Progenitor cell of endocrine pancreas (in vitro differentiated cells): ENCODE data around the gene CKLF. TPM values are rescaled to one million over a fixed set of nuclear protein-coding genes. Genes with fewer than 3 reads are reported as not detected.

ENCODE experiments used
- DNase-seq: peaks from one replicate; pipeline ENCODE4 v3.0.0; 2021; ENCODE audit warnings: low spot score; ENCODE audit not compliant: unreplicated experiment
- H3K27ac Mint-ChIP-seq: 2 replicates; pipeline ENCODE4 v1.8.0; 2021; ENCODE audit warnings: mild to moderate bottlenecking, moderate library complexity, mixed read lengths
- H3K27me3 Mint-ChIP-seq: 2 replicates; pipeline ENCODE4 v1.8.0; 2021; ENCODE audit warnings: mixed read lengths
- H3K36me3 Mint-ChIP-seq: 2 replicates; pipeline ENCODE4 v1.8.0; 2022; ENCODE audit warnings: mixed read lengths; ENCODE audit not compliant: insufficient read depth
- H3K4me1 Mint-ChIP-seq: 2 replicates; pipeline ENCODE4 v1.8.0; 2021; ENCODE audit warnings: low read depth, mixed read lengths
- H3K4me3 Mint-ChIP-seq: 2 replicates; pipeline ENCODE4 v1.8.0; 2021; ENCODE audit warnings: low read depth, mild to moderate bottlenecking, moderate library complexity, mixed read lengths
- H3K9me3 Mint-ChIP-seq: 2 replicates; pipeline ENCODE4 v1.8.0; 2021; ENCODE audit warnings: low read depth, mixed read lengths
- CTCF ChIP-seq: fragments of 200-600 bp; sonication (generic); IDR thresholded peaks from one replicate; pipeline ENCODE4 v1.5.0; 2021; ENCODE audit warnings: antibody characterized with exemption, mild to moderate bottlenecking; ENCODE audit not compliant: unreplicated experiment
- total RNA-seq: library from RNA; stranded (reverse); gene quantifications from 2 replicates; pipeline ENCODE4 v1.2.1, GENCODE V29; 2021

Gene CKLF
- total RNA-seq, 1 donor from 2014 or later = 35.6 TPM

DNA sequence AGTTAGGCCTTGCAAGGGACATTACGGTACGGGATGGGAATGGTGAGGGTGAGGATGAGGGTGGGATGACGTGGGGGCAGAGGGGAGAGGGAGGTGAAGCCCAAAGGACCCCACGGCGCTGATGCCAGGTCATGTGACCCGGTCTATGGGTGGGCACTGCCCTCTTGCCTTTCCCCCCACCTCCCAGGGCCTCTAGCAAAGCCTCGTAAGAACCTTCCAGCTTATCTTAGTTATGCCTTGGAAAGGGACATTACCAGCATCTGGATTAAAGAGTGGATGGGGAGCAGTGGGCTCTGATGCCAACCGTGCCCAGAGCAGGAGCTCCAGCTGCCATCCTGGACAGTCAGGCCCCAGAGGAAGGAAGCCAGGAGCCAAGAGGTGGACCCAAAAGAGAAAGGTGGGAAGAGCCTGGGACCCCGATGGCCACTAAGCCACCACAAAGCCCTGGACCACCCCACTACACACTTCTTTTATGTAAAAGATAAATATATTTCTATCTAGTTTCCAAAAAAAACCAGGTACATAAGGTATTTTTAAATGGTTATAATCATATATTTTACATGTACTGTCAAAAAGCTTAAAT lies 43.4 kb upstream of the CKLF start:
- Mint-ChIP-seq H3K4me1 (peaks cover 5% of the 10 kb centered on the region), H3K27me3 (no peaks in the 10 kb centered on the region), H3K27ac (no peak overlapping the region), H3K9me3 (no peaks in the 10 kb centered on the region), H3K4me3 (no peak overlapping the region), H3K36me3 (peaks cover 13% of the 10 kb centered on the region)
- TF ChIP-seq CTCF = no peak
- DNase-seq = no peak

DNA sequence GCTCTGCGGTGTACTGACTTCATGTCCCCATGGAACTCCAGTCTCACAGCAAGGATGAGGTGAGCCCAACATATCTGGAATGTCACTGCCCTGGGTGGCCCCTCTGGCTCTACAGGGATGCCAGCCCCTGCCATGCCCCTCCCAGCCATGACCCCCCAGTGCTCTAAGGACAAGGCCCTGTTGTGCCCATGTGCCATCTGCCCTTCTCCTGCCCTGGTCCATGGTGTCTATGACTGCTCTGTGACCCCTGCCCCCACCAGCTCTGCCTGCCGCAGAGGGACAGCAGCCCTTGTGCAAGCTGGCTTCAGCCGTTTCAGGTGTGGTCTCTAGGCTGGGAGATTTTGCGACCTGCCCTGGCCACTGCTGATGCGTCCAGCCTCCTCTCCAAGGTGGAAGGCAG lies 42.8 kb upstream of the CKLF start:
- no peak for TF ChIP-seq CTCF

DNA sequence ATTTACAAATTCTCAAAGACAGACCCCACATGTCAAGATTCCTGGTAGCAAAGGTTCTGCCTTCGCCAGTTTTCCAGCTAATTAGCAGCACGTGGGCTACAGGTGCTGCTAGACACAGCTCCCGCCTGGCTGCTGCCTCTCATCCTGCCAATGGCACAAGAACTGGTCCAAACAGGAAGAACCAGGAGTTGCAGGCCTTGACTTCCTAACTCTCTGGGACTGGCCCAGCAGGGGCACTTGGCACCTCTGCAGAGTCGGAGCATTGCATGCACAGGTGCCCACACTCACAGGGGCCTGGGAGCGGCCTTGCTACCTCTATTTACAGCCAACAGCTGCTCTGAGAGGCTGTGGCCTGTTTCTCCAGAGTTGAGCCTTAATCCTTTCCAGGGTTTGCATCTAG lies 42.1 kb upstream of the CKLF start:
- no peak overlapping the region for H3K27ac Mint-ChIP-seq
- H3K4me1 Mint-ChIP-seq = peaks cover 11% of the 10 kb centered on the region
- H3K27me3 Mint-ChIP-seq = no peaks in the 10 kb centered on the region
- no peak for DNase-seq
- TF ChIP-seq CTCF = no peak
- H3K9me3 Mint-ChIP-seq = no peaks in the 10 kb centered on the region
- H3K36me3 Mint-ChIP-seq = peaks cover 19% of the 10 kb centered on the region
- H3K4me3 Mint-ChIP-seq = no peak overlapping the region

More for the DNA sequence above, 42.8 kb upstream of the CKLF start:
- Mint-ChIP-seq H3K4me1 (peaks cover 5% of the 10 kb centered on the region), H3K27ac (no peak overlapping the region), H3K4me3 (no peak overlapping the region), H3K27me3 (no peaks in the 10 kb centered on the region), H3K9me3 (no peaks in the 10 kb centered on the region), H3K36me3 (peaks cover 16% of the 10 kb centered on the region)
- no peak for DNase-seq

- no peak overlapping the region for H3K4me3 Mint-ChIP-seq
- no peak overlapping the region for H3K27ac Mint-ChIP-seq
- no peaks in the 10 kb centered on the region for H3K9me3 Mint-ChIP-seq
- no peaks in the 10 kb centered on the region for H3K27me3 Mint-ChIP-seq
- H3K36me3 Mint-ChIP-seq = peaks cover 19% of the 10 kb centered on the region
- DNase-seq = no peak
- peaks cover 14% of the 10 kb centered on the region for H3K4me1 Mint-ChIP-seq
- no peak for TF ChIP-seq CTCF
These were observed 41.4 kb upstream of the CKLF start for GRCh38 chr16:66510711-66511601.

DNA sequence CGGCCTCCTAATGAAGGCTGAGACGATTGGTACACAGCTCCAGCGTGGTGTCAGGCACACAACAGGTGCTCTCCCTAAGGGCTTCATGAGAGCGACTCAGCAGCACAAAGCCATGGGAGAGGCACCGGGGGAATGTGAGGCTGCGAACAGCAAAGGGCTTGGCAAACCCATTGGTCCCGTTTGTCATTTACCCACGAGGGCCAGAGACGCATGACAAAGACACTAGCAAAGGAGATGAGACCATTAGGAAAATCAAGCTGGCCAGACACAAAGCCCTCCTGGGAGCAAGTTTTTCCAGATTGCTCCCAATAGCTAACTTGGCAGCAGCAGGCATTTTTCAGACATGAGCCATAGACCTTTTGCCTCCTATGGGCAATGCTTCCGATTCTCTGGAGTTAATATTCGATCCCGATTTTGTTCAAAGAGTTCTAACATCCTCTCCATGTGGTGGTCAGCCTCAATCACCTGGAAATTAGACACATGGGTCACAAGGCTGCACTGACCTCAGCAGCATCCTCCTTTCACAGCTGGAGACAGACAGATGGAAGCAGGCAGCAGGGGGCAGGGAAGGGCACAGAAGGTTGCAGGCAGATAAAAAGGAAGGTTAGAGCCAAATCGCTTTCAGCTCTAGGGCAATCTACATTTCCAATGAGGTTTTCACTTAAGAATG lies 40.6 kb upstream of the CKLF start:
- Mint-ChIP-seq H3K9me3 (no peaks in the 10 kb centered on the region), H3K27ac (no peak overlapping the region), H3K4me1 (peaks cover 18% of the 10 kb centered on the region), H3K4me3 (no peak overlapping the region), H3K27me3 (no peaks in the 10 kb centered on the region), H3K36me3 (peaks cover 19% of the 10 kb centered on the region)
- TF ChIP-seq CTCF = no peak
- DNase-seq = no peak
